Suppressor macrophage (primary cell): ENCODE measurements around the gene LYG2.
"Not testable (repeated sequence)": the region's sequence is repeated elsewhere in the genome, so short reads cannot be mapped to it uniquely, and the experiment has no call there.

Experiments
- DNase-seq, 4 experiments: peaks; one replicate each; pipeline ENCODE4 v3.0.0-alpha.2; 2020 to 2022

The LYG2 gene

GRCh38 chr2:99200076-99200800 lies 55.2 kb downstream of the LYG2 start:
- peak in 3 of 4 experiments; percentile 17 to 29 (median 27) for DNase-seq

- DNase-seq = no peak
Measured at GRCh38 chr2:99198103-99198841, 57.2 kb downstream of the LYG2 start.

GRCh38 chr2:99192364-99192763 lies 63.1 kb downstream of the LYG2 start:
- DNase-seq = not testable (repeated sequence)
